GM18868 (cell line): ENCODE data around the gene DCAF8.

Experiments
- ATAC-seq: cut with Tn5 transposase; IDR thresholded peaks from one replicate; pipeline ENCODE4 v1.9.1; 2021; ENCODE audit warnings: mild to moderate bottlenecking, moderate library complexity; ENCODE audit not compliant: unreplicated experiment

Gene DCAF8

GRCh38 chr1:160171980-160172379 lies 90.4 kb downstream of the DCAF8 start:
- no peak for ATAC-seq

- ATAC-seq = no peak
These were observed 91.0 kb downstream of the DCAF8 start for GRCh38 chr1:160171354-160171753.

- peak; percentile 85 for ATAC-seq
These were observed 92.6 kb downstream of the DCAF8 start for GRCh38 chr1:160169553-160170399.

GRCh38 chr1:160168609-160169369 lies 93.6 kb downstream of the DCAF8 start:
- ATAC-seq = no peak

GRCh38 chr1:160168016-160168415 lies 94.3 kb downstream of the DCAF8 start:
- ATAC-seq = no peak

GRCh38 chr1:160167580-160167979 lies 94.8 kb downstream of the DCAF8 start:
- no peak for ATAC-seq

- ATAC-seq = no peak
These were observed 95.3 kb downstream of the DCAF8 start for GRCh38 chr1:160167056-160167455.

GRCh38 chr1:160166166-160166868 lies 96.0 kb downstream of the DCAF8 start:
- no peak for ATAC-seq
